GM21423 (cell line): ENCODE results near the gene DNAH9.

ENCODE experiments used
- ATAC-seq: cut with Tn5 transposase; IDR thresholded peaks from one replicate; pipeline ENCODE4 v1.9.1; 2021; ENCODE audit warnings: mild to moderate bottlenecking, moderate library complexity; ENCODE audit not compliant: unreplicated experiment

The DNAH9 gene

DNA sequence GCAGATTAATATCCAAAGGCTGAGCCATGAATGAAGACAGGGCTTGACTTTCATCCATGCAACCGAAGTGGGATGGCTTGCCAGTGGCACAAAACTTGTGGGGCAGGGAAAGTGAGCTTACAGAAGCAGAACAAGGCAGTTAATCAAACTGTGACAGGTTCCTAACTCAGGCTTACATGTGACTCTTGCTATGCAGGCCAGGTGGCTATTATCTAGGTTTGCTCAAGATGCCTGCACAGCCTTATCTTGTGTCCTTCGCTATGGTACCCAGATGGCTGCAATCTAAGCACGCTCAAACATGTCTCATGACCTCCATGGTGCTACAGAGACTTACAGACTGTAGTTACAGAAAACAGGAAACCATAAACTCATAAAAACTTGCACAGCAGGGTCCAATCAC is 8.6 kb upstream of the DNAH9 start:
- no peak for ATAC-seq

- ATAC-seq: no peak
Measured at GRCh38 chr17:11601661-11602060, 3.4 kb downstream of the DNAH9 start.

- ATAC-seq: no peak
Measured at GRCh38 chr17:11608396-11608795, 10.1 kb downstream of the DNAH9 start.

DNA sequence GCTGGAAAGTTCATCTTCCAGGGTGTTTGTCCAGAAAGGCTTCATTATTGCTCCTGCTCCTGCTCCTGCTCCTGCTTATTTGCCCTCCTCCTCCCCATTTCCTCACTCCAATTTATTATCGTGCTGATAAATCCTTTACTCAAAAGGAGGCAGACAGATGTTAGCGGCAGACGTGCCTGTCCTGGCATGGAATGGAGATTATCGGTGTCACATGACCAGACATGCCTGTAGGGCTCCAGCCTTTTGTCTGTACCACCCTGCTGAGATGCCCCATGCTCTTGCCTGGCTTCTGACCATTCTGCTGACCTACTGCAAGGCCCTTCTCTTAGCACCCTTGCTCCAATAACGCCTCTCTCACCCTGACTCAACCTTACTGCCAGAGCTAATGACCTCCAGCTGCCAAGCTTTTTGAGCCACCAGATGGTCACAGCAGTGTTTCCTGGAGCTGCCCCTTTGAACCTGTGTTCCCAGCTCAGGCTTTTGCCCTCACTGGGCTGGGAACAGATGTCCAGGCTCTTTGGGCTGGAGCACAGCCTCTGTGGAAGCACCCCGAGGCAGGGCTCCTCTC is 12.8 kb downstream of the DNAH9 start:
- ATAC-seq: no peak

GRCh38 chr17:11612956-11613355 is 14.7 kb downstream of the DNAH9 start:
- no peak for ATAC-seq

DNA sequence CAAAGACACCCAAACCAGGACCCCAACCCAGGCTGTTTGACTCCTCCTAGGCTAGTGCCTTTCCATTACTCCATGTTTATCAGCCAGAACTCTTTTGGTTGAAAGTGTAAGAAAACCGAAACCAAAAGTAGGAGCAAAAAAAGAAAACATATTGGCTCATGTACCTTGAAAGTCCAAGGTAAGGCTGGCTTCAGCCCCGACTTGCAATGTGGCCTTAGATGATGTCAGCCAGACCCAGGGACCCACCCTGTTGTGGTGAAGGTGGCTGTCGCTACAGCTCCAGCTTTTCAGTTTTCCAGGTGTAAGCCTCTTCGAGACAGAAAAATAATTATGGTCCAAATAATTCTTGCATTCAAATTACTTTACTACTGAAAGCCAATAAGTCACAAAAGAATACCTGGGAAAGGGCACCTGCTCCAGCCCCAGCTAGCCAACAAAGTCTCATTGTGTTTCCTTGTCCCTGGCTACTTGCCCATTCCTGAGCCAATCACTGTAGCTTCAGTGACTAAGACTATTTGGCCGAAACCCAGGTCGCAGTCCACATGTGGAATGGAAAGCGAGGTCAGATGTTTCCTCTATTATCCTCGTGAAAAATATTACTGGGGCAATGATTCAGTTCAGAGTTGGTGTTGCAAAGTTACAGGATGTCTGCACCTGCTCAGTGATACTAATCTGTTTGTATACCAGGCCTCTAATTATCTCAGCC is 20.7 kb downstream of the DNAH9 start:
- no peak for ATAC-seq

- no peak for ATAC-seq
Measured at GRCh38 chr17:11622492-11622891, 24.2 kb downstream of the DNAH9 start.

DNA sequence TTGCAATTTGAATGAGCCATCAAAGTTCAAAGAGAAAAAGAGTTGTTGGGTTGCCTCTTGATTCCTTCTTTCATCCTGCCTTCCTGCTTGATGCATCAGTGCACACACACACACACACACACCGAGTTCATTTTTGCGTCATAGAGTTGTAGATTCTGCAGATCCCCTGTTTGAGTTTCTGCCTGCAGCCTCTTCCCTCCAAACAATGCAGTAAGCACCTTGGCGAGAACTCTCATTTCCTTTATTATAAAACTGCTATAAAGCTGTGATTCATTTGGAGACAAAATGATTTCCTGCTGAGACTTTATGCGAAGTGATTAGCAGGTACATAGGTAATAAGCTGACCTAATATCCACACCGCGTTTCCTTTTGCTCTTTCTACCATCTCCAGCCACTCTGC is 26.7 kb downstream of the DNAH9 start:
- no peak for ATAC-seq

- no peak for ATAC-seq
Measured at GRCh38 chr17:11625878-11626277, 27.6 kb downstream of the DNAH9 start.

- no peak for ATAC-seq
Measured at GRCh38 chr17:11627301-11627940, 29.2 kb downstream of the DNAH9 start.

GRCh38 chr17:11628374-11628773 is 30.1 kb downstream of the DNAH9 start:
- ATAC-seq: no peak

DNA sequence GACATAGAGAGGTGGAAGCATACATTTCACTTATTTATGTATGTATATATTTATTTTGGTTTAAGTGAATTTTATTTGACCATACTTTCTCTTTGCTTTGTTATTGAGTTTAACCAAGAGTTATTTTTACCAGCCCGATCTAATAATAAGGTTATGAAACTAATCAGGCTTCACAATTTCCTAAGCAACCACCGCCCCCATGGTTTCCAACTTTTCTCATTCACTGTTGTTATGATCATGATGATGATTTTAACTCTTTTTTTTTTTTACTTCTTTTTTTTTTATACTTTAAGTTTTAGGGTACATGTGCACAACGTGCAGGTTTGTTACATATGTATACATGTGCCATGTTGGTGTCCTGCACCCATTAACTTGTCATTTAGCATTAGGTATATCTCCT is 30.6 kb downstream of the DNAH9 start:
- no peak for ATAC-seq

- ATAC-seq: no peak
Measured at GRCh38 chr17:11636771-11637170, 38.5 kb downstream of the DNAH9 start.

GRCh38 chr17:11637796-11638195 is 39.5 kb downstream of the DNAH9 start:
- ATAC-seq: no peak

DNA sequence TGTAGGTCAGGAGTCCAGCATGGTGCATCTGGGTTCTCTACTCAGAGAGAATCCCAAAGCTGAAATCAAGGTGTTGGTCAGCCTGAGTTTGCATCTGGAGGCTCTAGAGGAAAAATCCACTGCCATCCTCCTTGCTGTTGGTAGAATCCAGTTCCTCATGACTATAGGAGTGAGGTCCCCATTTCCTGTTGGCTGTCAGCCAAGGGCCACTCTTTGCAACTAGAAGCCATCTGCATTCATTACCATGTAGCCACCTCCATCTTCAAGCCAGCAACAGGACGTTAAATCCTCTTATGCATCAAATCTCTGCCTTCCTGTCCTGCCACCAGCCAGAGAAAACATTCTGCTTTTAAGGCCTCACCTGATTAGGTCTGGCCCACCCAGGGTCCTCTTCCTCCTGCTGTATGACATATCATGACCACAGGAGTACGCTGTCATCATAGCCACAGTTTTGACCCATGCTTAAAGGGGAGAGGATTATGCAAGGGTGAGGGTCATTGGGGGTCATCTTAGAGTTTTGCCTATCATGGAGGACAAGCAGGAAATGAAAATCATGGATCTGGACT is 40.5 kb downstream of the DNAH9 start:
- no peak for ATAC-seq

DNA sequence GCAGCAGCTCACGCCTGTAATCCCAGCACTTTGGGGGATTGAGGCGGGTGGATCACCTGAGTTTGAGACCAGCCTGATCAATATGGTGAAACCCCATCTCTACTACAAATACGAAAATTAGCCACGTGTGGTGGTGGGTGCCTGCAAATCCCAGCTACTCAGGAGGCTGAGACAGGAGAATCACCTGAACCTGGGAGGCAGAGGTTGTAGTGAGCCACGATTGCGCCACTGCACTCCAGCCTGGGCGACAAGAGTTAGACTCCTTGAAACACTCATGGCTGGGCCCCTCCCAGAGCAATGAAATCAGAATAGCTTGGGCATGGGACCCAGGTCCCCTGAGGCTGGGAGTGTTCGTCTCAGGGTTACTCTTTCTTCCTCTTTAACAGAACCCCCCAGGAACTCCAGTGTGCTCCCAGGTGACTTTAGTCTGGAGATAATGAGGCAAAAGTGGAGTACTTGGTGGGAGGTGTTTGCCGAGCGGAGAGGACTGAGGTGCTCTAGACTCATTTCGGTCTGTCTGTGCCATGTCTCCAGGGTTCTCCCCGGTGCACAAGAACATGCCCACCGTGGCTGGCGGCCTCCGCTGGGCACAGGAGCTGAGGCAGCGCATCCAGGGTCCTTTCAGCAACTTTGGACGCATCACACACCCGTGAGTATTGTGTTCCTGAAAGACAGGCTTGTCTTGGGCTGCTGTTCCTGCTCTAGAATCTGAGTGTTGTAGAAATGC is 41.6 kb downstream of the DNAH9 start:
- no peak for ATAC-seq

GRCh38 chr17:11640463-11640814 is 42.2 kb downstream of the DNAH9 start:
- no peak for ATAC-seq

DNA sequence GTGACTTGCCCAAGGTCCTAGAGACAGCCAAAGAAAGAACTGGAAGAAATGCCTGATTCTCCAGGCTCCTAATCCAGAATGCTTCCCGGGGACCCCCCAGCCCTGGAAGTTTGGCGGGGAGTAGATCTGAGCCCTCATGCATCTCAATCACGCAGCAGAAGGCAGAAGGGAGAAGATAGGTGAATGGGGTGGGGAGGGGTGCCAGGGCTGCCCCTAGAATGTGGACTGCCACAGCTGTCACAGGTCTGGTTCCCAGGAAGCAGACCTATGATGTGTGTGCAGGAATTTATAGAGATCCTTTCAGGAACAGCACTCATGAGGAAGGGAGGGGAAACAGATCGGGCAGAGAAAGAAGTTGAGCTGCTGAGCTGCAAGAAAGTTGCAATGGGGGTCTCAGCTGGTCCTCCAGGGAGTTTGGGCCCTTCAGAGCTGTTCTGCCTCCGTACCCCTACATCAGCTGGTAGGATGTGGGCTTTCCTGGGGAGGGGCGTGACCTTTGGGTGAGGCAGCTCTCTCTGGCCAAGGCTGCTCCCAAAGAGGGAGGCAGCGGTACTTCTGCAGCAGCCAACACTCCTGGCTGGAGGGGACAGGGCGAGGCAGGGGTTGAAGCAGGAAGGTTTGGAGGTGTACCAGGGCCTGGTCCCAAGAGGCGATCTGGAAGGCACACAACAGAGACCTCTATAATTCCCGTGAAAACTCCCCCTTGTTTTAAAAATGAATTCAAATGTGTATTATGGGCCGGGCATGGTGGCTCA is 43.4 kb downstream of the DNAH9 start:
- ATAC-seq: no peak

DNA sequence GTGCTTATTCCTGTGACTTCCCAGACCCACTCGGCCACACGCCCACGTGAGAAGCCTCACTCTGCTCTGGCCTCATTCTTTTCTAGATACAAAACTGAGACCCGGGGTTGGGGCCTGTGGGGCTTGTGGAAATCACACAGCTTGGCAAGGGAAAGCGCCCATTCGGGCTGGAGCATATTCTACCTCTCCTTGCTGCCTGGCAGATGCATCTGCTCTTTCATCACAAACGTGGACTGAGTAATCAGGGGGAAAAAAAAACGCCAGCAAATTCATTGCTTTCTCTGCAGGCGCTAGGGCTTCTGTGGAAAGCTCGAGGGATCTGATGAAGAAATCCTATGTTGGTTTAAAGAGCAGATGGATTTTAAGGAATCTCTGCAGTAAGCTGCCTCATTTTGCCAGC is 44.4 kb downstream of the DNAH9 start:
- no peak for ATAC-seq

- ATAC-seq: no peak
Measured at GRCh38 chr17:11643851-11644250, 45.6 kb downstream of the DNAH9 start.
